HEK293 (cell line): Measurements from ENCODE around the gene ARHGAP27.

Source experiments
- BCL11B ChIP-seq: fragments of 450-650 bp; formaldehyde crosslinking; IDR thresholded peaks from 2 replicates; pipeline ENCODE4 v1.5.1; 2016; ENCODE audit warnings: low read depth, missing biosample characterization, missing genetic modification characterization
- GLIS1 ChIP-seq: fragments of 450-650 bp; formaldehyde crosslinking; IDR thresholded peaks from 2 replicates; pipeline ENCODE4 v1.5.1; 2016; ENCODE audit warnings: missing biosample characterization, missing genetic modification characterization
- GLIS2 ChIP-seq: fragments of 450-650 bp; formaldehyde crosslinking; IDR thresholded peaks from 2 replicates; pipeline ENCODE4 v1.5.1; 2016; ENCODE audit warnings: missing biosample characterization, missing genetic modification characterization
- HOXA7 ChIP-seq: sonication (generic); formaldehyde crosslinking; IDR thresholded peaks from 2 replicates; pipeline ENCODE4 v1.8.1; 2022; ENCODE audit warnings: missing genetic modification reagents, borderline replicate concordance
- KLF10 ChIP-seq: fragments of 450-650 bp; IDR thresholded peaks from 2 replicates; pipeline ENCODE4 v1.5.1; 2018; ENCODE audit warnings: missing biosample characterization, mild to moderate bottlenecking, missing genetic modification characterization
- KLF17 ChIP-seq: fragments of 450-650 bp; formaldehyde crosslinking; IDR thresholded peaks from 2 replicates; pipeline ENCODE4 v1.5.1; 2016; ENCODE audit warnings: missing biosample characterization, missing genetic modification characterization
- KLF8 ChIP-seq: fragments of 450-650 bp; formaldehyde crosslinking; IDR thresholded peaks from 2 replicates; pipeline ENCODE4 v1.5.1; 2016; ENCODE audit warnings: missing biosample characterization, missing genetic modification characterization
- MEIS1 ChIP-seq: sonication (generic); formaldehyde crosslinking; IDR thresholded peaks from 2 replicates; pipeline ENCODE4 v1.8.1; 2022; ENCODE audit warnings: missing genetic modification reagents, mild to moderate bottlenecking, borderline replicate concordance
- PRDM1 ChIP-seq: fragments of 450-650 bp; formaldehyde crosslinking; IDR thresholded peaks from 2 replicates; pipeline ENCODE4; 2016; ENCODE audit warnings: missing biosample characterization, missing genetic modification characterization
- RBAK ChIP-seq: fragments of 450-650 bp; formaldehyde crosslinking; IDR thresholded peaks from 2 replicates; pipeline ENCODE4 v1.5.1; 2016; ENCODE audit warnings: missing biosample characterization, missing genetic modification characterization
- SALL2 ChIP-seq: fragments of 450-650 bp; formaldehyde crosslinking; IDR thresholded peaks from 2 replicates; pipeline ENCODE4 v1.5.0; 2017; ENCODE audit warnings: missing biosample characterization, mild to moderate bottlenecking, missing genetic modification characterization, borderline replicate concordance
- SP2 ChIP-seq: fragments of 450-650 bp; formaldehyde crosslinking; IDR thresholded peaks from 2 replicates; pipeline ENCODE4 v1.5.1; 2016; ENCODE audit warnings: missing biosample characterization, missing genetic modification characterization
- TRIM28 ChIP-seq: IDR thresholded peaks from 2 replicates; pipeline ENCODE4 v1.6.1; 2011; ENCODE audit warnings: low read length, control low read depth, borderline replicate concordance
- YY1 ChIP-seq: fragments of 450-650 bp; formaldehyde crosslinking; IDR thresholded peaks from 2 replicates; pipeline ENCODE4 v1.5.1; 2018; ENCODE audit warnings: missing biosample characterization, missing genetic modification characterization
- ZBTB17 ChIP-seq: fragments of 450-650 bp; formaldehyde crosslinking; IDR thresholded peaks from 2 replicates; pipeline ENCODE4 v1.5.1; 2016; ENCODE audit warnings: missing biosample characterization, missing genetic modification characterization
- ZEB2 ChIP-seq: fragments of 450-650 bp; formaldehyde crosslinking; IDR thresholded peaks from 2 replicates; pipeline ENCODE4 v1.5.1; 2016; ENCODE audit warnings: missing biosample characterization, missing genetic modification characterization
- ZFHX2 ChIP-seq: fragments of 450-650 bp; formaldehyde crosslinking; conservative IDR thresholded peaks from 2 replicates; pipeline ENCODE4 v1.5.1; 2016; ENCODE audit warnings: missing biosample characterization, missing genetic modification characterization
- ZFP37 ChIP-seq: fragments of 450-650 bp; formaldehyde crosslinking; IDR thresholded peaks from 2 replicates; pipeline ENCODE4 v1.5.1; 2016; ENCODE audit warnings: missing biosample characterization, missing genetic modification characterization
- ZIC2 ChIP-seq: fragments of 450-650 bp; formaldehyde crosslinking; IDR thresholded peaks from 2 replicates; pipeline ENCODE4 v1.5.1; 2016; ENCODE audit warnings: missing biosample characterization, missing genetic modification characterization
- ZNF112 ChIP-seq: fragments of 450-650 bp; formaldehyde crosslinking; IDR thresholded peaks from 2 replicates; pipeline ENCODE4 v1.5.0; 2017; ENCODE audit warnings: missing biosample characterization, missing genetic modification characterization
- ZNF157 ChIP-seq: fragments of 450-650 bp; formaldehyde crosslinking; IDR thresholded peaks from 2 replicates; pipeline ENCODE4 v1.5.1; 2016; ENCODE audit warnings: missing biosample characterization, missing genetic modification characterization
- ZNF169 ChIP-seq: fragments of 450-650 bp; formaldehyde crosslinking; IDR thresholded peaks from 2 replicates; pipeline ENCODE4 v1.5.1; 2016; ENCODE audit warnings: missing biosample characterization, missing genetic modification characterization
- ZNF18 ChIP-seq: fragments of 450-650 bp; formaldehyde crosslinking; IDR thresholded peaks from 2 replicates; pipeline ENCODE4 v1.5.1; 2016; ENCODE audit warnings: missing biosample characterization, missing genetic modification characterization
- ZNF2 ChIP-seq: fragments of 450-650 bp; formaldehyde crosslinking; IDR thresholded peaks from 2 replicates; pipeline ENCODE4 v1.5.1; 2016; ENCODE audit warnings: missing biosample characterization, missing genetic modification characterization
- ZNF23 ChIP-seq: fragments of 450-650 bp; formaldehyde crosslinking; IDR thresholded peaks from 2 replicates; pipeline ENCODE4 v1.5.1; 2016; ENCODE audit warnings: missing biosample characterization, missing genetic modification characterization, borderline replicate concordance
- ZNF280C ChIP-seq: fragments of 450-650 bp; formaldehyde crosslinking; IDR thresholded peaks from 2 replicates; pipeline ENCODE4 v1.5.1; 2016; ENCODE audit warnings: missing biosample characterization, missing genetic modification characterization
- ZNF324 ChIP-seq: fragments of 450-650 bp; formaldehyde crosslinking; IDR thresholded peaks from 2 replicates; pipeline ENCODE4 v1.5.1; 2016; ENCODE audit warnings: missing biosample characterization, missing genetic modification characterization
- ZNF335 ChIP-seq: fragments of 450-650 bp; formaldehyde crosslinking; conservative IDR thresholded peaks from 2 replicates; pipeline ENCODE4 v1.5.1; 2016; ENCODE audit warnings: missing biosample characterization, missing genetic modification characterization
- ZNF350 ChIP-seq: fragments of 450-650 bp; formaldehyde crosslinking; IDR thresholded peaks from 2 replicates; pipeline ENCODE4 v1.5.0; 2017; ENCODE audit warnings: missing biosample characterization, mild to moderate bottlenecking, missing genetic modification characterization
- ZNF48 ChIP-seq: fragments of 450-650 bp; formaldehyde crosslinking; IDR thresholded peaks from 2 replicates; pipeline ENCODE4 v1.5.1; 2016; ENCODE audit warnings: missing biosample characterization, missing genetic modification characterization
- ZNF521 ChIP-seq: fragments of 450-650 bp; formaldehyde crosslinking; IDR thresholded peaks from 2 replicates; pipeline ENCODE4 v1.5.1; 2017; ENCODE audit warnings: missing biosample characterization, mild to moderate bottlenecking, missing genetic modification characterization
- ZNF530 ChIP-seq: fragments of 450-650 bp; formaldehyde crosslinking; IDR thresholded peaks from 2 replicates; pipeline ENCODE4 v1.5.1; 2016; ENCODE audit warnings: low read depth, missing biosample characterization, missing genetic modification characterization
- ZNF544 ChIP-seq: fragments of 450-650 bp; formaldehyde crosslinking; IDR thresholded peaks from 2 replicates; pipeline ENCODE4 v1.5.0; 2017; ENCODE audit warnings: missing biosample characterization, missing genetic modification characterization
- ZNF548 ChIP-seq: fragments of 450-650 bp; formaldehyde crosslinking; IDR thresholded peaks from 2 replicates; pipeline ENCODE4 v1.5.1; 2016; ENCODE audit warnings: missing biosample characterization, missing genetic modification characterization
- ZNF670 ChIP-seq: fragments of 450-650 bp; formaldehyde crosslinking; IDR thresholded peaks from 2 replicates; pipeline ENCODE4 v1.5.1; 2016; ENCODE audit warnings: missing biosample characterization, missing genetic modification characterization, low read depth
- ZNF747 ChIP-seq: fragments of 450-650 bp; formaldehyde crosslinking; IDR thresholded peaks from 2 replicates; pipeline ENCODE4 v1.5.1; 2016; ENCODE audit warnings: missing biosample characterization, missing genetic modification characterization
- ZNF792 ChIP-seq: fragments of 450-650 bp; formaldehyde crosslinking; IDR thresholded peaks from 2 replicates; pipeline ENCODE4 v1.5.1; 2016; ENCODE audit warnings: missing biosample characterization, missing genetic modification characterization
- ZNF837 ChIP-seq: fragments of 450-650 bp; formaldehyde crosslinking; IDR thresholded peaks from 2 replicates; pipeline ENCODE4 v1.5.1; 2016; ENCODE audit warnings: missing biosample characterization, missing genetic modification characterization
- ZSCAN23 ChIP-seq: fragments of 450-650 bp; formaldehyde crosslinking; IDR thresholded peaks from 2 replicates; pipeline ENCODE4 v1.5.1; 2016; ENCODE audit warnings: missing biosample characterization, missing genetic modification characterization
- ZSCAN30 ChIP-seq: fragments of 450-650 bp; IDR thresholded peaks from 2 replicates; pipeline ENCODE4 v1.5.1; 2018; ENCODE audit warnings: missing biosample characterization, mild to moderate bottlenecking, missing genetic modification characterization, moderate library complexity

ARHGAP27 gene

GRCh38 chr17:45385331-45385997 lies 47.2 kb downstream of the ARHGAP27 start (continued):
- peak; percentile 78; the same call in 1 of the 2 replicates for TF ChIP-seq ZSCAN30 (tag by site-specific recombination)
- no peak for TF ChIP-seq TRIM28
- TF ChIP-seq YY1 (tag by site-specific recombination), result no peak
- TF ChIP-seq ZSCAN23, result no peak
- 0 out of 2 replicates have a peak, but pooled peaks have one; percentile 54 for TF ChIP-seq KLF17 (tag by site-specific recombination)
- no peak for TF ChIP-seq RBAK (tag by site-specific recombination)
- TF ChIP-seq ZIC2 (tag by site-specific recombination), result peak; percentile 69
- TF ChIP-seq ZNF837, result no peak
- no peak for TF ChIP-seq ZNF48 (tag by site-specific recombination)
- no peak for TF ChIP-seq ZNF18
- no peak for TF ChIP-seq KLF10 (tag by site-specific recombination)
- no peak for TF ChIP-seq ZNF23 (tag by site-specific recombination)
- no peak for TF ChIP-seq ZNF670 (tag by site-specific recombination)
- TF ChIP-seq ZBTB17 (tag by site-specific recombination), result peak; percentile 59; the same call in 1 of the 2 replicates
- 0 out of 2 replicates have a peak, but pooled peaks have one; percentile 16 for TF ChIP-seq ZFHX2
- TF ChIP-seq ZNF792, result no peak
- TF ChIP-seq ZNF548 (tag by site-specific recombination), result no peak
- 0 out of 2 replicates have a peak, but pooled peaks have one; percentile 22 for TF ChIP-seq SP2 (tag by site-specific recombination)
- TF ChIP-seq ZNF2, result peak; percentile 88; the same call in 1 of the 2 replicates
- no peak for TF ChIP-seq ZNF112 (tag by site-specific recombination)
- no peak for TF ChIP-seq BCL11B (tag by site-specific recombination)
- peak; percentile 30; the same call in 1 of the 2 replicates for TF ChIP-seq ZEB2 (tag by site-specific recombination)
- no peak; the same call in 1 of the 2 replicates for TF ChIP-seq ZFP37 (tag by site-specific recombination)
- TF ChIP-seq GLIS1 (tag by site-specific recombination), result peak; percentile 81
- no peak for TF ChIP-seq MEIS1
- TF ChIP-seq ZNF747 (tag by site-specific recombination), result no peak
- TF ChIP-seq ZNF530, result no peak
- no peak for TF ChIP-seq SALL2 (tag by site-specific recombination)
- no peak for TF ChIP-seq GLIS2
- TF ChIP-seq HOXA7, result no peak
- no peak for TF ChIP-seq ZNF169 (tag by site-specific recombination)
- no peak for TF ChIP-seq ZNF544 (tag by site-specific recombination)
- TF ChIP-seq ZNF280C (tag by site-specific recombination), result no peak
- TF ChIP-seq KLF8 (tag by site-specific recombination), result peak; percentile 63
- no peak for TF ChIP-seq PRDM1 (tag by site-specific recombination)
- no peak for TF ChIP-seq ZNF350
- TF ChIP-seq ZNF521 (tag by site-specific recombination), result no peak
- TF ChIP-seq ZNF324 (tag by site-specific recombination), result 0 out of 2 replicates have a peak, but pooled peaks have one; percentile 51
- TF ChIP-seq ZNF335, result peak; percentile 37; the same call in 1 of the 2 replicates
- TF ChIP-seq ZNF157 (tag by site-specific recombination), result no peak
